ENCODE measurements around the gene KRTAP29-1.
"Not testable (repeated sequence)": the region's sequence is repeated elsewhere in the genome, so short reads cannot be mapped to it uniquely, and the experiment has no call there.

The KRTAP29-1 gene

GRCh38 chr17:41298458-41299135 lies 4.1 kb downstream of the KRTAP29-1 start:
- DNase-seq (ENCODE audit: low read depth), result no peak

GRCh38 chr17:41296846-41297245 lies 5.8 kb downstream of the KRTAP29-1 start:
- no peak for DNase-seq (ENCODE audit: low read depth)

GRCh38 chr17:41294016-41294415 lies 8.6 kb downstream of the KRTAP29-1 start:
- no peak for DNase-seq (ENCODE audit: low read depth)

DNA sequence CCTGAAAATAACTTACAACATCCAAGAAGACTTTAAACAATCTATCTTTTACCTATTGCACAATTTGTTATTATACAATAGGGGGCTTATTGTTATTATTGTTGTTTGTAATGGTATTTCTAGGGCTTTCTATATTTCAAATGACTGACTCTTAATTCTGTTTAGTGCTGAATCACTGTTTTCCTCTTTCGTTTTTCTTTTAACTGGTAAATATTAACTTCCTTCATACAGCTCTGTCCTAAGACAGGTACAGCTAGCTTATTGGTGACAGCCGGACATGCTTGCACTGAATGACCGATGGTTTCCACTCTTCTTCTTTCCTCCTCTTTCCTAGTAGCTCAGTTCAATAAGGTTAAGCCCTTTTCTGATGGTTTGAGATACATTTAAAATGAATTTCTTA lies 15.6 kb downstream of the KRTAP29-1 start:
- DNase-seq (ENCODE audit: low read depth), result no peak

DNA sequence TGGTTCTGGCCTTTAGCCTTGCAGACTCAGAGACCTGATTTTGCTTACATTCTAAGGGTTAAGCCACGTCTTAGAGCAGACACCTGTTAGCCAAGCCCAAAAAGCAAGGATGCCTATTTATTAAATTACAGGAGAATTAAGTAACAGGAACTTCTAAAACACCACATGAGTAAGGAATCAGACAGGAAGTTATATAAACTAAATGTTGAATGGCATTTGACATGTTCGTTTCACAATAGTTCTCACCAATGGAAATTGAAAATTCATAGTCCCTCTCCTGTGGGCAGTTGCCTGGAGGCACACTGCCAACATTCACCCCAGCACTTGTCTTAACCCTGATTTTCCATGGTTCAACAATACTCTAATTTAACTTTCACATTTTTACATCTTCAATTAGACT lies 18.1 kb downstream of the KRTAP29-1 start:
- no peak for DNase-seq (ENCODE audit: low read depth)

GRCh38 chr17:41284043-41284442 lies 18.6 kb downstream of the KRTAP29-1 start:
- DNase-seq (ENCODE audit: low read depth), result no peak

- no peak for DNase-seq (ENCODE audit: low read depth)
Observed at GRCh38 chr17:41278176-41278955, 24.3 kb downstream of the KRTAP29-1 start.

DNA sequence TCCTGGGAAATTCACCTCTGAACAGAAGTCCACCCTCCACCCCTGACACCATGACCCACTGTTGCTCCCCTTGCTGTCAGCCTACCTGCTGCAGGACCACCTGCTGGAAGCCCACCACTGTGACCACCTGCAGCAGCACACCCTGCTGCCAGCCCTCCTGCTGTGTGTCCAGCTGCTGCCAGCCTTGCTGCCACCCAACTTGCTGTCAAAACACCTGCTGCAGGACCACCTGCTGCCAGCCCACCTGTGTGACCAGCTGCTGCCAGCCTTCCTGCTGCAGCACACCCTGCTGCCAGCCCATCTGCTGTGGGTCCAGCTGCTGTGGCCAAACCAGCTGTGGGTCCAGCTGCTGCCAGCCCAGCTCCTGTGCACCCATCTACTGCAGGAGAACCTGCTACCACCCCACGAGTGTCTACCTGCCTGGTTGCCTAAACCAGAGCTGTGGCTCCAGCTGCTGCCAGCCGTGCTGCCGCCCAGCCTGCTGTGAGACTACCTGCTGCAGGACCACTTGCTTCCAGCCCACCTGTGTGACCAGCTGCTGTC lies 26.9 kb downstream of the KRTAP29-1 start, which contains the start of gene KRTAP9-7:
Gene KRTAP9-7, plus strand, starts transcription at position 51 of the 543 bp plus-strand sequence. Its CDS starts 0 bp downstream, at position 51.
- not testable (repeated sequence) for DNase-seq (ENCODE audit: low read depth)

- DNase-seq (ENCODE audit: low read depth), result no peak
Observed at GRCh38 chr17:41271858-41272257, 30.8 kb downstream of the KRTAP29-1 start.

- DNase-seq (ENCODE audit: low read depth), result not testable (repeated sequence)
Observed at GRCh38 chr17:41271323-41271722, 31.3 kb downstream of the KRTAP29-1 start.

DNA sequence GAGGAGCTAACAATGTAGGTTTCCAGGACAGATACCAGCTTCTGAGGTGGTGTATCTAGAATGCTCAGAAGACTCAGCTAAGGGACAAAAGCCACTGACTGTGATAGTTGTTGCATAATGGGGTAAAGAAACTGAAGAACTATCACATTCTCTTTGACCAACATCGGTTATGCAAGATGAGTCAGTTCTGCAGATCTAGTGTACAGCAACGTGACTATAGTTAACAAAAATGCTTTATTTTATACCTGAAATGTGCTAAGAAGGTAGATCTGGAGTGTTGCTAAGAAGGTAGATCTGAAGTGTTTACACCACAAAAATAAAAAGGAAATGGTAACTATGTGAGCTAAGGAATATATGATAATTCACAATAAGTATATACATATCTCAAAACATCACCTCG lies 34.9 kb downstream of the KRTAP29-1 start:
- no peak for DNase-seq (ENCODE audit: low read depth)

GRCh38 chr17:41265078-41265477 lies 37.6 kb downstream of the KRTAP29-1 start, which contains the start of gene KRTAP9-6:
Gene KRTAP9-6, plus strand, starts transcription at chr17:41265378. Its CDS starts 0 bp downstream, at chr17:41265378.
- no peak for DNase-seq (ENCODE audit: low read depth)

DNA sequence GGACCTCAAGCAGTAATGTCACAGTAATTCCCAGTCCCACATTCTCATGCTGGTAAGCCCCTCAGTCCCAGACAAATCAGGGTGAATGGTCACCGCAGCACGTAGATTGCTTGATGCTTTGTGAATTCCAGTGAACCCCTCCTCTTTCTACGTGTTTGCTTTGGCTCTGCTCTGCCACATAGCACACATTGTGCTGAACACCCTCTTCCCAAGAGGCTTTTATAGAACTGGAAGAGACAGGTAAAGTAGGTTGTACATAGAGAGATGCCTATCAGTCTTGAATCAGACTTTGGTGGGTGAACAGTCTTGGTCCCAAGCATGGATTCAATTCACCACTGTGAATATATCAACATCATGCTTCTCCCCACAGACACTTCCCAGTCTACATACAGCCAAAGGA lies 38.1 kb downstream of the KRTAP29-1 start:
- DNase-seq (ENCODE audit: low read depth), result no peak

DNA sequence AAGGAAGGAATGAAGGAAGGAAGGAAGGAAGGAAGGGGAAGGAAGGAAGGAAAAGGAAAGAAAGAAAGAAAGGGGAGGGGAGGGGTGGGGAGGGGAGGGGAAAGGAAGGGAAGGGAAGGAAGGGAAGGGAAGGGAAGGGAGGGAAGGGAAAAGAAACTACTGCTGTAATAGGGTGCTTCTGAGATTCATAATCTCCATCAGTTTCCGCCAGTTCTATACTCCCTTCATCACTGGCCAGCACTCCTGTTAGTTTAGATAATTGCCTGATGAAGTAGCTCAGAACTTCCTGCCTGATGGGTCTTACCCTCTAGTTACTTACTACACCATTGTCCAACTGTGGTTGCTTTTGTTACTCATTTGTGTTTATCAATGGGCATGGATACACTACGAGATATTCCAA lies 39.4 kb downstream of the KRTAP29-1 start:
- DNase-seq (ENCODE audit: low read depth), result no peak

DNA sequence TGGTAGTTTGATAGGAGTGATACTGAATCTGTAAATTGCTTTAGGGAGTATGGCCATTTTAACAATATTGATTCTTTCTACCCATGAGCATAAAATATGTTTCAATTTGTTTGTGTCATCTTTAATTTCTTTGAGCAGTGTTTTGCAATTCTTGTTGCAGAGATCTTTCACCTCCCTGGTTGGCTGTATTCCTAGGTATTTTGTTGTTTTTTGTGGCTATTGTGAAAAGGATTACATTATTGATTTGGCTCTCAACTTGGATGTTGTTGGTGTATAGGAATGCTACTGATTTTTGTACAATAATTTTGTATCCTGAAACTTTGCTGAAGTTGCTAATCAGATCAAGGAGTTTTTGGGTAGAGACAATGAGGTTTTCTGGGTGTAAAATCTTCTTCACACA lies 44.2 kb downstream of the KRTAP29-1 start:
- DNase-seq (ENCODE audit: low read depth), result no peak

DNA sequence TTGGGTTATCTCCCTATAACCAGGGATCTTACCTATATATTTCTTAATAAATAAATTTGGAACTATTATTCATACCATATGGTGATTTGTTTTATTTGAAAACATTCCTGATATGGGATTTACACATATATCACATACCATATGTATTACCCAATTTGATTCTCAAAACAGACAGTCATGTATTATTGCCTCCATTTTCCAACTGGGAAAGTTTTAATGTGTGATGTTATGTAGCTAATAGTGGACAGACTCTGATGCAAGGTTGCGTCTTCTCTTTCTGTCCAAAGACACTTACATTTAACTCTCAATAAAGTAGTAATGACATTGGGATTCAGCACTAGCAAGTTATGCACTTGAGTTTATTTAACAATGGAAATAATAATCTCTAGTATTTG lies 46.4 kb downstream of the KRTAP29-1 start:
- peak; percentile 47 for DNase-seq (ENCODE audit: low read depth)

DNA sequence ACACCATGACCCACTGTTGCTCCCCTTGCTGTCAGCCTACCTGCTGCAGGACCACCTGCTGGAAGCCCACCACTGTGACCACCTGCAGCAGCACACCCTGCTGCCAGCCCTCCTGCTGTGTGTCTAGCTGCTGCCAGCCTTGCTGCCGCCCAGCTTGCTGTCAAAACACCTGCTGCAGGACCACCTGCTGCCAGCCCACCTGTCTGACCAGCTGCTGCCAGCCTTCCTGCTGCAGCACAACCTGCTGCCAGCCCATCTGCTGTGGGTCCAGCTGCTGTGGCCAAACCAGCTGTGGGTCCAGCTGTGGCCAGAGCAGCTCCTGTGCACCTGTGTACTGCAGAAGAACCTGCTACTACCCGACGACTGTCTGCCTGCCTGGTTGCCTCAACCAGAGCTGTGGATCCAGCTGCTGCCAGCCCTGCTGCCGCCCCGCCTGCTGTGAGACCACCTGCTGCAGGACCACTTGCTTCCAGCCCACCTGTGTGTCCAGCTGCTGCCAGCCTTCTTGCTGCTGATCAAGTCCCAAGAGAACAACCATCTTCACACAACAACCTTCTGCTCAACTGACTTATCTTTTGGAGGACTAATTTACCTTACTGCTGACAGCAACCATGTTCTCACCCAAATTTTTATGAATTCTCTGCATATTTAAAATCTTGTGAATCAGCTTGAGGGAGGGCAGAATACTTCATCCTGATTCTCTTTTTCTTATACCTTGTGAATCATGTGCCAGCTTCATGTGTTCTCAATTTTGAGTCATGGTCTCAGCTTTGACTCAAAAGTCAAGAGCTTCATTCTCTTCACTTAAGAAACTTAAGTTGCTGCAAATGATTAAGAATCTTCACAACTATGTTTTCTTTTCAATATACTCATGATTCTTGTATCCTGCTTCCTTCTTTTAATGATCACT lies 47.0 kb downstream of the KRTAP29-1 start, which contains the start of gene KRTAP9-9:
Gene KRTAP9-9, plus strand, starts transcription at position 4 of the 910 bp plus-strand sequence.
- DNase-seq (ENCODE audit: low read depth), result not testable (repeated sequence)

DNA sequence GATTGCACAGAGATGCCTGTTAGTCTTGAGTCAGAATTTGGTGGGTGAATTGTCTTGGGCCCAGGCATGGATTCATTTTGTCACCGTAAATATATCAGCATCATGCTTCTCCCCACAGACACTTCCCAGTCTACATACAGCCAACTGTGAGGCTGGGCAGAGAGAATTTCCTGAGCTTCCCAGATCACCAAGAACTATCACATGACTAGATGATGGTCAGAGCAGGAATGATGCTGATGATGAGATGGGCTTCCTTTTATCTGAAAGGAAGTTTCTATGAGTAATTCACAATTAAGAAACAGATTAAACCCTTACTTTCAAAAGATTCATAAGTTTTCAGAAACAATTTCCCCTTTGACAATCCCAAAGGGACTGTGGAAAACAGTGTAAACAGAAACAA lies 47.8 kb downstream of the KRTAP29-1 start:
- DNase-seq (ENCODE audit: low read depth), result no peak
